Stimulated activated CD4-positive, alpha-beta T cell treated with anti-CD3 and anti-CD28 coated beads, Interleukin-2, amount 100 ng/mL, for 4 hours (primary cell): ENCODE measurements around the gene HELZ.
"Not testable (repeated sequence)": the region's sequence is repeated elsewhere in the genome, so short reads cannot be mapped to it uniquely, and the experiment has no call there.

Experiments used
- DNase-seq: peaks from one replicate; pipeline ENCODE4 v3.0.0-alpha.2; 2020; ENCODE audit warnings: low read depth

The HELZ gene

GRCh38 chr17:67139784-67140665, 105.0 kb downstream of the HELZ start:
- DNase-seq, result no peak

DNA sequence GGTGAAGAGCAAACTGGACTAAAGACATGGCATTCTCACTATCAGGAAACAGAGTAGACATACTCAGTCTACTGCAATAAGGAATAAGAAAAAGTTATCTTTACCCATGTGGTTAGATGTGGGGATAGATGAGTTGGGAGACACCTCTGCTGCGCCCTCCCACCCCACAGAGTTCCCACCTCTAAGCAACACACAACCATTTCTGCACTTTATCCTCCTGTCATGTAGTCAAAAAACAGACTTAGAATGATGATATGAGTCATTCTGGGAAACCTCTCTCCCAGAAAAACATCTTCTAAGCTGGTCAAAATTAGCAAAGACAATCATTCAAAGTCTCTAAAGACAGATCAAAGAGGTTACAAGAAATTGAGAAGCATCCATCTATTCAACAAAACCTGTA, 105.7 kb downstream of the HELZ start:
- no peak for DNase-seq

DNA sequence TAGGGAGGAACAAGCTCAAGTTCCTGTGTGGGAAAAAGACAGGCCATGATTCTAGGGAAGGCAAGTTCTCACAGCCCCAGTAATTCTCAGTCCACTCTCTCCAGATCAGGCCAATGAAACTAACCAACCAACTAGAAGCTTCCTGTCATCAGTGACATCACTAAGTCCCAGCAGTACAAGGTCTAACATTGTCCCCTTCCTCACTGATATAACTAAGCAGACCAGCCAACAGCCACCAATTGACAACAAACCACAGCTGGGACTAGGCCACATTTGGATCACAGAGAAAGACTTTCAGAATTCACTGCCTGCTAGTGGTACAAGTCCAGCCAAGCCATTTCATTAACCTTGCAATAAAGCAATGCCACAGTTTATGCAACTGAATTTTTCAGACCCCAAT, 106.6 kb downstream of the HELZ start:
- no peak for DNase-seq

DNA sequence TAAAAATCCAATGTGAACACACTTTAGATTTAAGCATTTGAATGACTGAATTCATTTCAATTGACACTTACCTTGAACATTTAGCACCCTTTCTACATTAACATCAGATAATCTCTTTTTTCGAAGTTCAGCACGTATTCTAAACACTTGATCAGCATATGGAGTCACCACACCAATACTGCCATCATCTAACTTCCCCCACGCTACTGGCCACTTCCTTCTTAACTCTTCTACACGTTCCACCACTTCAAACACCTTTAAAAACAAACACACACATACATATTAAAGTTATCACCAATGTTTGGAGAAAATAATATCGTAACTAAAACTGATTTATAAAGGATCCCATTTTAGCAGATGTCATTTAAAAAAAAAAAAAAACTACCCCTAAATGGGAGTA, 107.1 kb downstream of the HELZ start:
- DNase-seq, result no peak

GRCh38 chr17:67137026-67137370, 108.0 kb downstream of the HELZ start:
- DNase-seq, result no peak

DNA sequence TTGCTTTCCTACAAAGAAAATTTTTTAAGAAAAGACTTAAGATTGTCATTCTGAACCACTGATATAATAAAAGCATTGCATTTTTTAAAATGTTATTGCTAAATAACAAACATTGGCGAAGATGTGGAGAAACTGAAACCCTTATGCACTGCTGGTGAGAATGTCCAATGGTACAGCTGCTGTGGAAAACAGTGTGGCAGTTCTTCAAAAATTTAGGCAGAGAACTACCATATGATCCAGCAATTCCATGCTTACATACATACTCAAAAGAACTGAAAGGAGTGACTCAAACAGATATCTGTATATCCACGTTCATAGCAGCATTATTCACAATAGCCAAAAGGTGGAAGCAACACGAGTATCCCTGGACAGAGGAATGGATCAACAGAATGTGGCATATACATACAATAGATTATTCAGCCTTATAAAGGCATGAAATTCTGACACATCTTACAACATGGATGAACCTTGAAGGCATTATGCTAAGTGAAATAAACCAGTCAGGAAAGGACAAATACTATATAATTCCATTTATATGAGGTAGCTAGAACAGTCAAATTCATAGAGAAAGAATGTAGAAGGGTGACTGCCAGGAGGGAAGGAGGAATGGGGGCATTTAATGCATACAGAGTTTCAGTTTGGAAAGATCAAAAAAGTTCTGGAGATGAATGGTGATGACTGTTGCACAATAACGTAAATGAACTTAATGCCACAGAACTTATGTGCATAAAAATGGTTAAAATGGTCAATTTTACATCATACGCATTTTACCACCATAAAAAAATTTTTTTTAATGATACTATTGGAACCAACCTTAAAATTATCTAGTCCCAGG, 108.6 kb downstream of the HELZ start:
- DNase-seq, result no peak

DNA sequence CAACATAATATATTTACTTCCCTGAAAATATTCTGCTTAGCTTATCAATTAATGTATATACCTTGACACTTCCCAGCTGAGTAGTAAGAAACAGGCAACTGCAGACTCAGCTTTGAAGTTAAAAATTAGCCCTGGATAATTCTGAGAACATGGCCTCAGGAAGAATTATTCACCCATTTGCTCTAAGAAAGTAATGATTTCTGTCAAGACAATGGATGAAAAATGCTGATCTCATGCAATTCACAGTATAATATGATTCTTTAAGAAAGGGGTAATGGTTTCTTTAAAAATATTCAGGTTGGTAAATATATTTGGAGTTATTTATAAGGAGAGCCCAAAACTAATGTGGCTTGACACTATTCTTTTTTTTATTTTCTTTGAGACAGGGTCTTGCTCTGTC, 111.8 kb downstream of the HELZ start:
- no peak for DNase-seq

GRCh38 chr17:67132366-67132765, 112.6 kb downstream of the HELZ start:
- no peak for DNase-seq

- DNase-seq, result no peak
These were observed 114.2 kb downstream of the HELZ start for GRCh38 chr17:67130768-67131167.

- no peak for DNase-seq
These were observed 115.7 kb downstream of the HELZ start for GRCh38 chr17:67129283-67129682.

- DNase-seq, result no peak
These were observed 116.3 kb downstream of the HELZ start for GRCh38 chr17:67128700-67129099.

- DNase-seq, result no peak
These were observed 117.1 kb downstream of the HELZ start for GRCh38 chr17:67127925-67128324.

DNA sequence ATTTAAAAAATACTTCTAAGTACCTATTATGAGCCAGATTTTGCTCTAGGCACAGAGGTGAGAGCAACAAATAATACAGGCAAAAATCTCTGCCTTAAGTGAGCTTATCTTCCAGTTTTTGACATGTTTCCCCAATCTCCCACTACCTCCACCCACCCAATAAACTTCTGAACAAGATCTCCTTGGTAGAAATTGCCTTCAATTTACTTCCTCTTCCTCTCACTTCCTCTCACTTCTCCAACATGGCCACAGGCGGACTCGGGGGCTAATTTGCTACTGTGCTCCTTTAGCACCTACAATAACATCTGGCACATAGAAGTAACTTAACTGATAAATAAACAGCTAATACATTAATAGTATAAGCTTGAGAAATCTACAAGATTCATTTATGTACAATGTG, 118.0 kb downstream of the HELZ start:
- DNase-seq, result no peak

DNA sequence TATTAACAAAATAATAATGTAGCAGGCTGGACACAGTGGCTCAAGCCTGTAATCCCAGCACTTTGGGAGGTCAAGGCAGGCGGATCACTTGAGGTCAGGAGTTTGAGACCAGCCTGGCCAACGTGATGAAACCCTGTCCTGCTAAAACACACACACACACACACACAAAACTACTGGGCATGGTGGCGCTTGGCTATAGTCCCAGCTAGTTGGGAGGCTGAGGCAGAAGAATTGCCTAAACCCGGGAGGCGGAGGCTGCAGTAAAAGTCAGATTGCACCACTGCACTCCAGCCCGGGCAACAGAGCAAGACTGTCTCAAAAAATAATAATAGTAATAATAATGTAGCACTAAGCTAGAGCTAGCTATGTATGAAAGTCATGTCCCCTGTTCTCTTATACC, 118.5 kb downstream of the HELZ start:
- DNase-seq, result not testable (repeated sequence)

DNA sequence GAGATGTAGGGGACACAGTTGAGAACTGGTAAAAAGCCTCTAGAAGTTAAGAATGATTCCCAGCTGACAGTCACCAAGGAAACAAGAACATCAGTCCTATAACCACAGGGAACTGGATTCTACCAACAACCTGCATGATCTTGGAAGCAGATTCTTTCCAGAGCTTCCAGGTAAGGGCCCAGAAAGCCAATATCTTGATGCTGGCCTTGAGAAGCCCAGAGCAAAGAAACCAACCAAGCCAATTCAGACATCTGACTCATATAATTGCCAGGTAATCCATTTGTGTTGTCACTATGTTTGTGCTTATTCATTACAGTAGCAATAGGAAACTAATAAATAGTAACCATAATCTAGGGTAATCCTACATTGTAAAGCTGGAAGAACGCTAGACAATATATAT, 119.1 kb downstream of the HELZ start:
- no peak for DNase-seq

GRCh38 chr17:67125417-67125816, 119.6 kb downstream of the HELZ start:
- no peak for DNase-seq

- DNase-seq, result no peak
These were observed 120.4 kb downstream of the HELZ start for GRCh38 chr17:67124450-67125148.

- DNase-seq, result no peak
These were observed 121.3 kb downstream of the HELZ start for GRCh38 chr17:67123699-67124098.

DNA sequence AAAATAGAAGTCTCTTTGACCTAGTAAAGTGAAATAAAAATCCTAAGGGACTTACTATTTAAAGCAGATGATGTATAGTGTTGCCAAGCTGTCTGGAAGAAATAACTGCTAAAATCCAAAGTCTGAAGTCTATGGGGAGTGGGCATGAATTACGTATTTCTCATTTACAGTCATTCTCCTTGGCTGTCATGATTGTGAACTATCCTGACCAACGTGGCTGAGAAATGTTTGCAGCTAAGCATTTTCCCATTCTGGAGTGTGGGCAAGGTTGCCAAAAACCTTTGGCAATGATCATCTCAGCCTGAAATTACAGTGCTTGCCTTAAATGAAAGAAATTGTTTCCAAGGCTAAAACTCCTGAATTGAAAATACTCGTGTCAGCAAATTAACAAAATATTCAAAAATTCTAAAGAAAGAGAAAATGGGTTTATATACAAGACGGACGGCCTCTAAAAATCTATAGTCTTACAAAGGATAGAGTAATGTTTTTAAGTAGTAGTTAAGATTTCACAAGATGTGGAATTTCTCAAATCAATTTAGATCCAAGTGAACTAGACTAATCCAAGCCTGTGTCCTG, 123.6 kb downstream of the HELZ start:
- no peak for DNase-seq

GRCh38 chr17:67119102-67119501, 125.9 kb downstream of the HELZ start:
- no peak for DNase-seq

GRCh38 chr17:67116045-67116575, 128.9 kb downstream of the HELZ start:
- no peak for DNase-seq

- DNase-seq, result no peak
These were observed 129.6 kb downstream of the HELZ start for GRCh38 chr17:67115401-67115800.
